ENCODE results near the gene ZMIZ2. TPM values are rescaled to one million over a fixed set of nuclear protein-coding genes. Genes with fewer than 3 reads are reported as not detected.
A peak's percentile ranks its signal among the peaks of the same experiment; 100 is the strongest.

Gene ZMIZ2
- total RNA-seq, 1 experiment from 2014 or later = 91.3 TPM

- H3K9ac ChIP-seq (ENCODE audit: low read length) = peak overlapping the region; percentile 37
- H3K27ac ChIP-seq (ENCODE audit: low read depth, low read length) = peak overlapping the region; percentile 99
- H3K9me2 ChIP-seq (ENCODE audit: insufficient read depth) = no peaks in the 10 kb centered on the region
- peaks cover 74% of the 10 kb centered on the region for H3K79me2 ChIP-seq (ENCODE audit: insufficient read depth, low read length)
- intact Hi-C loops (cut with micrococcal nuclease) = loop anchor here (5.0 to 10.0 kb wide), 2 partner anchors 49 to 126 kb away; partner anchors contain the start of gene H2AZ2
- peak overlapping the region; percentile 90 for H3K4me2 ChIP-seq (ENCODE audit: low read length)
- H3K36me3 ChIP-seq (ENCODE audit: control insufficient read depth in 1 of 2, insufficient read depth in 2 of 2, low read length in 2 of 2) = peaks cover 27 to 63% of the 10 kb centered on the region in 2 experiments
- DNase-seq (ENCODE audit: low read depth, low spot score) (no peak), ATAC-seq (no peak)
- ChIA-PET CTCF (no interaction called here), RAD21 (ENCODE audit: low non-redundant PET in 1 of 2, low total read pairs in 2 of 2, uncharacterized antibody in 2 of 2, unreplicated experiment in 2 of 2) (no interaction called here), POLR2A (interaction anchor here (1.1 kb wide), 1 partner anchor 160 kb away, joined by 3 read pairs; no protein-coding TSS in a partner anchor)
- H3K9me3 ChIP-seq (ENCODE audit: control insufficient read depth in 1 of 2, insufficient read depth in 1 of 2, low read depth in 1 of 2, low read length in 2 of 2) = no peaks in the 10 kb centered on the region
- H4K20me1 ChIP-seq (ENCODE audit: insufficient read depth) = peaks cover 43% of the 10 kb centered on the region; the same call in 1 of the 2 replicates
- H2AFZ ChIP-seq (ENCODE audit: low read depth, low read length, poor library complexity, severe bottlenecking) = no peak overlapping the region
- H3K4me1 ChIP-seq (ENCODE audit: control insufficient read depth in 1 of 2, insufficient read depth in 2 of 2, low read length in 2 of 2) = peaks cover 9 to 35% of the 10 kb centered on the region in 2 experiments; a peak in 3 of 4 replicates
- H3K27me3 ChIP-seq (ENCODE audit: insufficient read depth, low read length) = no peaks in the 10 kb centered on the region
- no peak for TF ChIP-seq EGR1 (IDR thresholded peaks at IDR 0.05; ENCODE audit: low read depth)
- TF ChIP-seq MAX (IDR thresholded peaks at IDR 0.05) = no peak
- no peak for TF ChIP-seq FOSL1 (IDR thresholded peaks at IDR 0.05; ENCODE audit: low read depth)
- TF ChIP-seq TCF7L2 (IDR thresholded peaks at IDR 0.05; ENCODE audit: borderline replicate concordance, extremely low read depth, insufficient read depth, insufficient read length) = no peak
- no peak for TF ChIP-seq POLR2A (IDR thresholded peaks at IDR 0.05; ENCODE audit: borderline replicate concordance, extremely low read depth, insufficient read depth, insufficient read length)
- no peak for TF ChIP-seq SP1 (IDR thresholded peaks at IDR 0.05; ENCODE audit: low read depth)
- no peak; the same call in none of the 2 replicates for TF ChIP-seq POLR2AphosphoS5 (IDR thresholded peaks at IDR 0.05; ENCODE audit: low read depth, low read length)
- TF ChIP-seq JUND (IDR thresholded peaks at IDR 0.05) = no peak
- peak overlapping the region in 1 of 2 experiments; percentile 12; a peak in 1 of 4 replicates for H3K4me3 ChIP-seq (replicated peaks in 1 of 2; ENCODE audit: low read depth in 1 of 2, low read length in 2 of 2)
- BruUV-seq (replicated peaks) = no TSS peak
These were observed 50.1 kb downstream of the ZMIZ2 start for GRCh38 chr7:44798649-44799305.

GRCh38 chr7:44799939-44800338 is 51.3 kb downstream of the ZMIZ2 start:
- Histone ChIP-seq H3K79me2 (ENCODE audit: insufficient read depth, low read length) (peaks cover 74% of the 10 kb centered on the region), H3K9me2 (ENCODE audit: insufficient read depth) (no peaks in the 10 kb centered on the region), H3K9me3 (ENCODE audit: control insufficient read depth in 1 of 2, insufficient read depth in 1 of 2, low read depth in 1 of 2, low read length in 2 of 2) (no peaks in the 10 kb centered on the region), H3K4me1 (ENCODE audit: control insufficient read depth in 1 of 2, insufficient read depth in 2 of 2, low read length in 2 of 2) (peaks cover 9 to 28% of the 10 kb centered on the region in 2 experiments; a peak in 3 of 4 replicates), H3K4me2 (ENCODE audit: low read length) (no peak overlapping the region), H3K9ac (ENCODE audit: low read length) (no peak overlapping the region), H3K4me3 (replicated peaks in 1 of 2; ENCODE audit: low read depth in 1 of 2, low read length in 2 of 2) (no peak overlapping the region), H3K36me3 (ENCODE audit: control insufficient read depth in 1 of 2, insufficient read depth in 2 of 2, low read length in 2 of 2) (peaks cover 29 to 67% of the 10 kb centered on the region in 2 experiments), H3K27me3 (ENCODE audit: insufficient read depth, low read length) (no peaks in the 10 kb centered on the region), H4K20me1 (ENCODE audit: insufficient read depth) (peaks cover 43% of the 10 kb centered on the region; the same call in 1 of the 2 replicates), H3K27ac (ENCODE audit: low read depth, low read length) (no peak overlapping the region; the same call in 1 of the 2 replicates), H2AFZ (ENCODE audit: low read depth, low read length, poor library complexity, severe bottlenecking) (no peak overlapping the region)
- ChIA-PET RAD21 (ENCODE audit: low non-redundant PET in 1 of 2, low total read pairs in 2 of 2, uncharacterized antibody in 2 of 2, unreplicated experiment in 2 of 2) (no interaction called here), CTCF (no interaction called here), POLR2A (no interaction called here)
- intact Hi-C loops (cut with micrococcal nuclease) = loop anchor here (5.0 to 10.0 kb wide), 2 partner anchors 47 to 125 kb away; partner anchors contain the start of gene H2AZ2
- DNase-seq (ENCODE audit: low read depth, low spot score) = no peak
- ATAC-seq = no peak
- BruUV-seq (replicated peaks) = no TSS peak
- TF ChIP-seq CEBPB (IDR thresholded peaks at IDR 0.05; ENCODE audit: low read depth) (no peak), FOSL1 (IDR thresholded peaks at IDR 0.05; ENCODE audit: low read depth) (no peak), POLR2AphosphoS5 (IDR thresholded peaks at IDR 0.05; ENCODE audit: low read depth, low read length) (no peak), SIN3A (IDR thresholded peaks at IDR 0.05; ENCODE audit: low read depth) (no peak), EZH2phosphoT487 (IDR thresholded peaks at IDR 0.05; ENCODE audit: borderline replicate concordance) (no peak), ELF1 (IDR thresholded peaks at IDR 0.05; ENCODE audit: borderline replicate concordance, low read depth) (no peak), ZFX (IDR thresholded peaks at IDR 0.05) (no peak), ZNF274 (IDR thresholded peaks at IDR 0.05; ENCODE audit: low read depth, low read length) (no peak), EZH2 (IDR thresholded peaks at IDR 0.05) (no peak), SP1 (IDR thresholded peaks at IDR 0.05; ENCODE audit: low read depth) (no peak), SRF (IDR thresholded peaks at IDR 0.05; ENCODE audit: low read depth) (no peak), JUND (IDR thresholded peaks at IDR 0.05) (no peak)
- TF ChIP-seq, protein P1, sequence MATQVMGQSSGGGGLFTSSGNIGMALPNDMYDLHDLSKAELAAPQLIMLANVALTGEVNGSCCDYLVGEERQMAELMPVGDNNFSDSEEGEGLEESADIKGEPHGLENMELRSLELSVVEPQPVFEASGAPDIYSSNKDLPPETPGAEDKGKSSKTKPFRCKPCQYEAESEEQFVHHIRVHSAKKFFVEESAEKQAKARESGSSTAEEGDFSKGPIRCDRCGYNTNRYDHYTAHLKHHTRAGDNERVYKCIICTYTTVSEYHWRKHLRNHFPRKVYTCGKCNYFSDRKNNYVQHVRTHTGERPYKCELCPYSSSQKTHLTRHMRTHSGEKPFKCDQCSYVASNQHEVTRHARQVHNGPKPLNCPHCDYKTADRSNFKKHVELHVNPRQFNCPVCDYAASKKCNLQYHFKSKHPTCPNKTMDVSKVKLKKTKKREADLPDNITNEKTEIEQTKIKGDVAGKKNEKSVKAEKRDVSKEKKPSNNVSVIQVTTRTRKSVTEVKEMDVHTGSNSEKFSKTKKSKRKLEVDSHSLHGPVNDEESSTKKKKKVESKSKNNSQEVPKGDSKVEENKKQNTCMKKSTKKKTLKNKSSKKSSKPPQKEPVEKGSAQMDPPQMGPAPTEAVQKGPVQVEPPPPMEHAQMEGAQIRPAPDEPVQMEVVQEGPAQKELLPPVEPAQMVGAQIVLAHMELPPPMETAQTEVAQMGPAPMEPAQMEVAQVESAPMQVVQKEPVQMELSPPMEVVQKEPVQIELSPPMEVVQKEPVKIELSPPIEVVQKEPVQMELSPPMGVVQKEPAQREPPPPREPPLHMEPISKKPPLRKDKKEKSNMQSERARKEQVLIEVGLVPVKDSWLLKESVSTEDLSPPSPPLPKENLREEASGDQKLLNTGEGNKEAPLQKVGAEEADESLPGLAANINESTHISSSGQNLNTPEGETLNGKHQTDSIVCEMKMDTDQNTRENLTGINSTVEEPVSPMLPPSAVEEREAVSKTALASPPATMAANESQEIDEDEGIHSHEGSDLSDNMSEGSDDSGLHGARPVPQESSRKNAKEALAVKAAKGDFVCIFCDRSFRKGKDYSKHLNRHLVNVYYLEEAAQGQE (IDR thresholded peaks at IDR 0.05; ENCODE audit: low read depth) = no peak
- TF ChIP-seq, protein P2, sequence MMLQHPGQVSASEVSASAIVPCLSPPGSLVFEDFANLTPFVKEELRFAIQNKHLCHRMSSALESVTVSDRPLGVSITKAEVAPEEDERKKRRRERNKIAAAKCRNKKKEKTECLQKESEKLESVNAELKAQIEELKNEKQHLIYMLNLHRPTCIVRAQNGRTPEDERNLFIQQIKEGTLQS (IDR thresholded peaks at IDR 0.05) = no peak

Data from HCT116 (cell line).